ENCODE measurements around the gene IL31RA.
"Not testable (repeated sequence)": the region's sequence is repeated elsewhere in the genome, so short reads cannot be mapped to it uniquely, and the experiment has no call there.

The IL31RA gene

GRCh38 chr5:55850839-55851674, at the start of gene IL31RA:
IL31RA (plus strand) TSS chr5:55851357; CDS start chr5:55851571, 214 bp downstream.
- no peak for TF ChIP-seq CTCF (IDR thresholded peaks at IDR 0.05; ENCODE audit: extremely low read depth, insufficient read depth, missing control alignments)
- in situ Hi-C loops (cut with MboI; ENCODE audit: low pct_unique_long_range_greater_than_20kb, low sequenced_read_pairs, unreplicated experiment): no loop called here
- DNase-seq (ENCODE audit: low spot score): no peak

GRCh38 chr5:55808814-55809213, 42.3 kb upstream of the IL31RA start:
- in situ Hi-C loops (cut with MboI; ENCODE audit: low pct_unique_long_range_greater_than_20kb, low sequenced_read_pairs, unreplicated experiment); DNase-seq (ENCODE audit: low spot score): not testable (repeated sequence)

- in situ Hi-C loops (cut with MboI; ENCODE audit: low pct_unique_long_range_greater_than_20kb, low sequenced_read_pairs, unreplicated experiment); DNase-seq (ENCODE audit: low spot score): not testable (repeated sequence)
Observed at GRCh38 chr5:55815939-55816338, 35.2 kb upstream of the IL31RA start.

GRCh38 chr5:55816342-55816741, 34.8 kb upstream of the IL31RA start:
- no peak for DNase-seq (ENCODE audit: low spot score)
- TF ChIP-seq CTCF (IDR thresholded peaks at IDR 0.05; ENCODE audit: extremely low read depth, insufficient read depth, missing control alignments): no peak
- in situ Hi-C loops (cut with MboI; ENCODE audit: low pct_unique_long_range_greater_than_20kb, low sequenced_read_pairs, unreplicated experiment): no loop called here

GRCh38 chr5:55817030-55817429, 34.1 kb upstream of the IL31RA start:
- DNase-seq (ENCODE audit: low spot score): no peak
- in situ Hi-C loops (cut with MboI; ENCODE audit: low pct_unique_long_range_greater_than_20kb, low sequenced_read_pairs, unreplicated experiment): no loop called here
- no peak for TF ChIP-seq CTCF (IDR thresholded peaks at IDR 0.05; ENCODE audit: extremely low read depth, insufficient read depth, missing control alignments)

- no peak for TF ChIP-seq CTCF (IDR thresholded peaks at IDR 0.05; ENCODE audit: extremely low read depth, insufficient read depth, missing control alignments)
- no peak for DNase-seq (ENCODE audit: low spot score)
- in situ Hi-C loops (cut with MboI; ENCODE audit: low pct_unique_long_range_greater_than_20kb, low sequenced_read_pairs, unreplicated experiment): no loop called here
Observed at GRCh38 chr5:55820488-55820887, 30.7 kb upstream of the IL31RA start.

- in situ Hi-C loops (cut with MboI; ENCODE audit: low pct_unique_long_range_greater_than_20kb, low sequenced_read_pairs, unreplicated experiment): no loop called here
- no peak for DNase-seq (ENCODE audit: low spot score)
- TF ChIP-seq CTCF (IDR thresholded peaks at IDR 0.05; ENCODE audit: extremely low read depth, insufficient read depth, missing control alignments): no peak
Observed at GRCh38 chr5:55821731-55822512, 29.2 kb upstream of the IL31RA start.

Measured in GM13977 (cell line).